Sciatic nerve (tissue), 2 donors: ENCODE data around the gene FCSK. TPM values are rescaled to one million over a fixed set of nuclear protein-coding genes. Genes with fewer than 3 reads are reported as not detected.
"Not testable (repeated sequence)": the region's sequence is repeated elsewhere in the genome, so short reads cannot be mapped to it uniquely, and the experiment has no call there.

Experiments used
- ATAC-seq: fragments of 200-7000 bp; cut with Tn5 transposase; one replicate; pipeline ENCODE4 v1.9.1; 2020; ENCODE audit warnings: mild to moderate bottlenecking, moderate library complexity
- DNase-seq: peaks from one replicate; pipeline ENCODE4 v3.0.0-alpha.2; 2020; ENCODE audit warnings: low spot score
- intact Hi-C: fragments of 100-400 bp; cut with DNase I; formaldehyde crosslinking; loops from one replicate; pipeline ENCODE4 v1.14.2; 2022
- total RNA-seq: library from RNA; stranded (reverse); fragmentation: NEBNext Ultra II Directional; extraction: Animal tissue kit (Norgen Biotek cat#: 25700); gene quantifications from one replicate; pipeline ENCODE4 v1.2.1, GENCODE V29; 2021
- donor health status: DM: no; HTN: no; CAD: no.
- donor health status: DM: no; HTN: no; CAD: no.

Gene FCSK
- total RNA-seq: 19.7 TPM

DNA sequence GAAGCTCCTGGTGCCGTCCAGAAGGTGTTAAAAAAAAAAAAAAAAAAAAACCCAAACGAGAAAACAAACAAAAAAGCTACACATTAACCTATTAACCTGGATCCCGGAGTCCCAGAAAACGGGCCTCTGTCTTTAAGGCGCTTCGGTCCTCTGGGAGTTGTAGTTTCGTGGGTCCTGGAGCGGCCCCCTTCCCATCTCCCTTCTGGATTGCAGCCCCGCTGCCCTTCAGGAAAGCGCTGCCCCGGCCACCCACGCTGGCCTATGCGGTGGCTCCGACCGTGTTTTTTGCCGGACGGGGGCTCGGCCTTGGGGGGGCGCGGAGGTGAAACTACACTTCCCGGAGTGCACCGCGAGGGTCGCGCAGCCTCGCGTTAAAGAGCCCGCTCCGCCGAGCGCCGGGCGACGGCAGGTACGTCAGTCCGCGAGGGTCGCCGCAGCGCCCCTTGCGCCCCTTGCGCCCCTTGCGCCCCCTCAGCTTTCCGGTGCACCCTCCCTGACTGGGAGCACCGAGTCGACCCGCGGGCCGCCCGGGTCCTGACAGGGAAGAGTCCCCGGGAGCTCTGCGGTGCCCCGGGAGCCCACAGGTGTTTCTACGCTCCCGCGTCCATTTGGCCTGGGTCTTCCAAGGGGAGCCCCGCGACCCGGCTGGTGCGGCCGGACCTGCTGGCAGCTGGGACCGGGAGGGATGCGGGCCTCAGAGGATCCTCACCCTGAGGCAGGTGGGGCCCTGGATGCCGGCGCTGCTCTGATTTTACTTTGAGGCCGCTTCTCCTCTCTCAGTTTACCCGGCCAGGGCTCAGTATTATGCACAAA is at the start of gene FCSK:
Gene FCSK, plus strand, starts transcription at position 374 of the 813 bp plus-strand sequence. CDS start 8,596 bp downstream, outside the sequence.
- DNase-seq (peak; percentile 79), ATAC-seq (peak; percentile 94)
- intact Hi-C loops: no loop called here

DNA sequence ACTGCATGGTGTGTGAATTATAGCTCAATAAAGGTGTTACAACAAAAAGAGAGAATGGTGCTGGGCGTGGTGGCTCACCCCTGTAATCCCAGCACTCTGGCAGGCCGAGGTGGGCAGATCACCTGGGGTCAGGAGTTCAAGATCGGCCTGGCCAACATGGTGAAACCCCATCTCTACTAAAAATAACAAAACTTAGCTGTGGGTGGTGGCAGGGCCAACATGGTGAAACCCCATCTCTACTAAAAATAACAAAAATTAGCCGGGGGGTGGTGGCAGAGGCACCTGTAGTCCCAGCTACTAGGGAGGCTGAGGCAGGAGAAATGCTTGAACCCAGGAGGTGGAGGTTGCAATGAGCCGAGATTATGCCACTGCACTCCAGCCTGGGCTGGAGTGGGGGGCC is 48.3 kb upstream of the FCSK start:
- ATAC-seq, intact Hi-C loops, DNase-seq: not testable (repeated sequence)

DNA sequence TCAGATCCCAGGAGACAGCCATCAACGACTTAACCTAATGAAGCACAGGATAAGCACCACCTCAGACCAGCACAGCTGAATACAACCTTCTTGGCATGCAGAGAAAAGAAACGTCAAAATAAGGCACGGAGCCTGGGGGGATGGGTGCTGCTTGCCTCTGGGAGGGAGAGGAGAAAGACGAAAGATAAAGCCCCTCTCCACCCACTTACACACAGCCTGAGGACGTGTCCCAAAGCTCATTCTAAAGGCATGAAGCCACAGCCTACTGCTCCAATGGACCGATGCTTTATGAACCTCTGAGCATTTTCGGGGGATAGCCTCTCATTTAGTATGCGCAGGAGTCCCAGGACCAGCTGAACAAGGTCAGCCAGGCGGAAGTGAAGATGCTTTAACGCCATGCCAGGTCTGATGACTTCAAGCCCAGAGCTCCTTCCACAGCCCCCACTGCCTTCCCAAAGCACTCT is 46.6 kb upstream of the FCSK start:
- intact Hi-C loops: no loop called here
- DNase-seq (no peak), ATAC-seq (no peak)

DNA sequence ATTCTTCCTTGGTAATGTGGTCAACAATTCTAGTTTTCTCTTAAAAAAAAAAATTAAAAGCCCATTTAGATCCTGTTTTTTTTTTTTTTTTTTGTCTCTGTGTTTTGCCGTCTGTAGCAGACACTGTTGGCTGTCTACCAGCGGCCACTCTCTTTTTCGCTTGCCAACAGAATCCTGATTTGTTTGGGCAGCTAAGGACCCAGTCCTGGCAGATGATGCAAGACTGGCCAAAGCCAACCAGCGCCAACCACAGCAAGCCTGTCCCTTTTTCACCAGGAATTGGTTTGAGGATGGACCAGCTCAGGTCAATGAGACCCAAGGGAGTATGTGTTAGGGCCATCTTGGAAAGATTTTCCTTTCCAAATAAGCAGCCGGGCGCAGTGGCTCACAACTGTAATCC is 43.7 kb upstream of the FCSK start:
- intact Hi-C loops: no loop called here
- no peak for ATAC-seq
- DNase-seq: no peak

DNA sequence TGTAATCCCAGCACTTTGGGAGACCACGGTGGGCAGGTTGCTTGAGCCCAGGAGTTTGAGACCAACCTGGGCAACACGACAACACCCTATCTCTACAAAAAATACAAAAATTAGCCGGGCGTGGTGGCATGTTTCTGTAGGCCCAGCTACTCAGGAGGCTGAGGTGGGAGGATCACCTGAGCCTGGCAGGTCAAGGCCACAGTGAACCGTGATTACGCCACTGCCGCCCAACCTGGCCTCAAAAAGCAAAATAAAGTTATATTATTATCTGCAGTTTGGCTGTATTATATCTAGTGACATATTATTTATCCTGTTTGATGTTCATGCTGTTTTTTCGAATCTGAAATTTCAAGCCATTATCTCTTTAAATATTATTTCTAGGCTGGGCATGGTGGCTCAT is 42.0 kb upstream of the FCSK start:
- intact Hi-C loops: no loop called here
- ATAC-seq (no peak), DNase-seq (no peak)

DNA sequence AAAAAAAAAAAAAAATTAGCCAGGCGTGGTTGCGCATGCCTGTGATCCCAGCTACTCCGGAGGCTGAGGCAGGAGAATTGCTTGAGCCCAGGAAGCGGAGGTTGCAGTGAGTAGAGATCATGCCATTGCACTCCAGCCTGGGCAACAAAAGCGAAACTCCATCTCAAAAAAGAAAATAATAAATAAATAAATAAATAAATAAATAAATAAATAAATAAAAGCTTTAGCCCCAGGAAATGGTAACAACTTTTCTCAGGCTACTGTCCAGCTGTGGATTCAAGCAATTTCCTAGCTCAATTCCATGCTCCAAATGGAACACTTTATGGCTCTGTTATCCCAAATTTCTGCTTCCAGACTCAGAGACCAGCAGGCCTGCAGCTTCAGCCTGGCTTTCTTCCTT is 40.8 kb upstream of the FCSK start:
- ATAC-seq, intact Hi-C loops, DNase-seq: not testable (repeated sequence)

DNA sequence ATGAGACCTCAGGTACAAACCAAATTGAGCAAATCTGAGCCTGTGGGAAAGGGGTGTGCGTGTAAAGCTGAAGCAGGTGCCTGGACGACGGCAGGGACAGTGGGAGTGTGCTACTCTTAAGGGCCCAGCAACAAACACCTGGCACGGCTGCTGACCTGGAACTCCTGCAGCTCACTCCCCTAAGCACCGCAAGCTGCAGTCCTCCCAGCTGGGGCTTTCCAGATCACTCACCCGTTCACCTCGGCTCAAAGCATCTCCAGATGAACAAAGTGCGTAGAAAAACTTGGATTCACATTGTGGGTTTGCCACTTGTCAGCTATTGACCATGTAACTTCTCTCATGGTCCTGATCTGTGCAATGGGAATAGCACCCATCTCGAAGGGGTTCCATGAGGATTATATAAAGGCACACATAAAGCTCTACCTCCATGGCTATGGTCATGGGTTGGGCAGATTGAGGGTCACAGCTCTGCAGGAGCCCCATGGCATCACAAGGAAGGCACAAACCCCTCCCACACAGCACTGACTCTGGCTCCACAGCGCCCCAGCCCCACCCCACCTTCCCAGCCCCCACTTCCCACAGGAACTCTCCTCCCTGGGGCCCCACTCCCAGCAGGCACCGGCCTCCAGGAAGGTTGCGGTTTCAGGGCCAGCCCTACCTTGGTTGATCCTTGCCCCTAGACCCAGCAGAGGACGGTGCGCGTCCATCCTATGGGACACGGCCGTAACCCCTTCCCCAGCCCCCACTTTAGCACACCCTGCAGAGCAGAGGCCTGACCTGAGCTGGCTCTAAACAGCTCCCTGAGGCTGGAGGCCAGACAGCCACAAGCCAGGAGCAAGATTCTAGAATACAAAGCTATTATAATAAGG is 37.4 kb upstream of the FCSK start:
- ATAC-seq (no peak), DNase-seq (no peak)
- intact Hi-C loops: no loop called here

DNA sequence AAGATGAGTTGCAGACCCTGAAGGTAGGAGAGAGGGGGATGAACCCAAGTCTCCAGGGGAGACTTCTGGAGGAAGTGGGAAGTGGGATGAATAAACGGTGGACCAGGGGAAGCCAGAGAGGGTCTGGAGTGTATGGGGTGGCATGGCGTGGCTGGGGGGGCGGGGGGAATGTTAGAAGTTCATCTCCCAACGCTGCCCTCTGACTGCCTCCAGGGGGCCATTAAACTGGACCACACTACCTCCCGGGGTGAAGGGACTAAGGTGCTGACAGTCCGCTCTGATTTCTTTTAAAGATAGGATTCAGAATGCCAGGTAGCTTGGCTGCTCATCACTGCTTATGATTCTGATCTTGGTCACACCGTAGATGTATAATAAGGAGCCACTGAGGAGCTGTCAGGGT is 36.7 kb upstream of the FCSK start:
- DNase-seq (no peak), ATAC-seq (no peak)
- intact Hi-C loops: no loop called here

DNA sequence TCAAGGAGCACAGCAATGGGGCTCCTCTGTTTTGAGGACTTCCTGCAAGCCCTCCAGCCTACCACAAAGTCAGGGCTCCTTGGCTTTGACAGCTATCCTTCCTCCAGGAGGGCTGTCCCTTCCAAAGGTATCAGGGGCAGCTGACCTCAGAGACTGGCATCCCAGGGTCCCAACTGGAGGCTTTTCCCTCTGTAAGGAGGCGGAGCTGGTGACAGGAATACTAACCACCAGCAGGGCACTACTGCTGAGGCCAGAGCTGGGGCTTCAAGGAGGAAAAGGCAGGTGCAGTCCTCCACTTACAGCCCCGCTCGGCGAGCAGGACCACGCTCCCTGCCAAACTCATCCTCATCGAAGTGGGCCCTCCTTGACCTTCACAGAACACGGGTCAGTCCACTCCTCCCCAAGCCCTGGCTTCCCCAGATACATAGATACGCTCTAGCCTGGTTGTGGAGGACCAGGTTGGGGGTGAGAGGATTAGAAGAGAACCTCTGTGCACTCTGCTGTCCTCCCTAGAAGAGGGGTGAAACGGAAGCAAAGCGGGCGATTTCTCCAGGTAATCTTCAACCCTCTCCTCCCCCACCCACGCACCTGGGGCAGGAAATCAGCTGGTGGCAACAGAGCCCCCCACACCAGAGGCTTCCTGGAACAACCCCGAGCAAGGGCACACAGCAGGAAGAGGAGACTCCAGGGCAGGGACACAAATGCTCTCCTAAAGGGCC is 36.0 kb upstream of the FCSK start:
- ATAC-seq: no peak
- intact Hi-C loops: no loop called here
- DNase-seq: no peak

DNA sequence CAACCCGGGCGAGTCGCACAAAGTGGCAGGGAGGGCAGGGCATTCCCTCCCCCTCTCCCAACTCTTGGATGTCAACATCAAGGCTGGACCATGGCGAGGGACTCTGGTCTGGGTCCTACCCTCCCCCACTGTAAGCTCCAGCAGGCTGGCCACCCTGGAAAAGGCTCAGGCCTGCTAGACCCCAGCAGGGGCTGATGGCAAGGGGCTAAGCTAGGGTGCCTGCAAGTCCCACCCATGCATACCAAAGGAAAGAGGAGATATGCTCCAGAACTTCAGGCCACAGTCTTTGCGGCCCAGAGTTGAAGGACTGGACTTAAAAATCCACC is 35.4 kb upstream of the FCSK start:
- intact Hi-C loops: no loop called here
- ATAC-seq (no peak), DNase-seq (no peak)

DNA sequence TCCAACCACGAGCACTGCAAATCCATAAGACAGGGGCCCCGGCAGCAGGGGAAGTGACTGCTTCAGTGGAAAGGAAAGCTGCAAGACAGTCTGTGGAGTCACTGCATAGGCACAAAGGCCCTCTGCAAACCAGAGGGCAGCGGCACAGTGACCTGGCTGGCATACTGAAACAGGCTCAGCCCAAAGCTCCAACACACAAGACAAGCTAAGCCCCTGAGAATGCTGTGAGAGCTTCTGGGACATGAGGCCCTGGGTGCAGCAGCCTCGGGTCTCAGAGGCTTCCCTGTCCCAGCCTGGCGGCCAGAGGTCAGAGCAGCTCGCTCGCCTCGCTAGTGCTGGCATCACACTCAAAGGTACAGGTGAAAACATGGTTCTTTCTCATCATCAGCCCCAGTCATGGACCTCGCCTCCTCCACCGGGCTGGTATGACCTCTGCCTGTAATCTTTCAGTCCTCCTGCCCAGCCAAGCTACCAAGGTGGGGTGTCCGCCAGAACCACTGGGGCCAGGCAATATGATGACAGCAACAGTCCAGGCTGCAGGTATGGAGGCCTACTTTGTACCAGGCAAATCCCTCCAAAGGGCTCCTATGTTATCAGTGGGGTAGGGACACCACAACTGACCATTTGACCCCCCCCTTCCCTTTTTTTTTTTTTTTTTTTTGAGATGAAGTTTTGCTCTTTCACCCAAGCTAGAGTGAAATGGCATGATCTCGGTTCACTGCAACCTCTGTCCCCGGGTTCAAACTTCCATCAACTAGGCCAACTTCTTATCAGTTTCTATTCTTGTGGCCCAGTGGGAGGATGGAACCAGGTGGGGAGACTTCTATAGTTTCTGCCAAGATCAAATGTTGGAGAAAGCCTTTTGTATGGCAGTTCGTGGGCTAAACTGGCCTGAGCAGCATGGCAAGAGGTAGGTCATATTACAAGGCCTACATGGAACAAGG is 34.7 kb upstream of the FCSK start:
- ATAC-seq (no peak), DNase-seq (no peak)
- intact Hi-C loops: no loop called here

DNA sequence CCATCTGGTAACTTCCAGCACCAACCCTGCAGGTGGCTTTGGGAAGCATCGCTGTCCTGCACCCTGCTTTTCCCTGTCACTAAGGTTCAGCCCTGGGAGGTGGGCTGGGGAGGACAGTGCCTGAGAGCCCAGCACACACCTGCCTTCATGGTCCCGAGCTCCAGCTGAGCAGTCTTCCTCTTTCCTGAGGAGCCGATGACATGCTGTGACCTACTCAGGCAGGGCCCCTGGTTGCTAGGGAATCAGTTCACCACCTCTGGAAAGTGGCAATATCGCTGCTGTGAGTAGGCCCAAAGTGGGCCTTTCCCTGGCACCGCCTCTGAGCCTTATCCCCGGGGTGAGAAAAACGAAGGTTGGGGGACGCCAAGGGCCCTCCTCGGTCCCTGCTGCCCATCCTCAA is 33.4 kb upstream of the FCSK start:
- ATAC-seq (no peak), DNase-seq (no peak)
- intact Hi-C loops: no loop called here

DNA sequence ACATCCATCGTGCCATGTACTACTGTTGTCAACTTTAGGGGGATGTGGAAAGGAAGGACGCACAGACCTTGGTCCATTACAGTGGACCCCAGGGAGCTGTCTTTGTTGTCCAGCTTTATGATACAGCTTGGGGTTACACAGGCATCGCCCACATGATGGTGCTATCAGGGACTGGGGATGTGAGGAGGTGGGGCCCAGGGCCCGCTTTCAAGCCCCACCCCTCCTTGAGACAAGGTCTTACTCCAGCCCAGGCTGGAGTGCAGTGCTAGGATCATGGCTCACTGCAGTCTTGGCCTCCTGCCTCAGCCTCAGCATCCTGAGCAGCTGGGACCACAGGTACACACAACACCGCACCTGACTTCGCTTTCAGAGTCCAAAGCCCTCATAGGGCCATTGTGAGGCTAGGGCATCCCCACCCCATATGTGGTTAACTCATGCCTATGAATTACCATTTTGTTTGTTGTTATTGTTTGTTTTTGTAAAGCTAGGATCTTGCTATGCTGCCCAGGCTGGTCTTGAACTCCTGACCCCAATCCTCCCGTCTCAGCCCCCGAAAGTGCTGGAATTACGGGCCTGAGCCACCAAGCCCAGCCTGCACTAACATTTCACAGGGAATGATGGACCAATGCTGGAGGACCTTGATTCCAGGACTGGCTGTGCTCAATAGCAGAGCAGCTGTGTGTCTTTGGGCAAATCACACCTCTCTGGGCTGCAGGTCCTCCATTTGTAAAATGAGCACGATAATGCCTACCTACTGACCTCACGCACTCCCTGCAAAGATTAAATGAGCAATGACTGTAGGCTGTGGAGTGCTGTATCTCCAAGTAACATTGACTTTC is 32.7 kb upstream of the FCSK start:
- intact Hi-C loops: no loop called here
- ATAC-seq (no peak), DNase-seq (no peak)

DNA sequence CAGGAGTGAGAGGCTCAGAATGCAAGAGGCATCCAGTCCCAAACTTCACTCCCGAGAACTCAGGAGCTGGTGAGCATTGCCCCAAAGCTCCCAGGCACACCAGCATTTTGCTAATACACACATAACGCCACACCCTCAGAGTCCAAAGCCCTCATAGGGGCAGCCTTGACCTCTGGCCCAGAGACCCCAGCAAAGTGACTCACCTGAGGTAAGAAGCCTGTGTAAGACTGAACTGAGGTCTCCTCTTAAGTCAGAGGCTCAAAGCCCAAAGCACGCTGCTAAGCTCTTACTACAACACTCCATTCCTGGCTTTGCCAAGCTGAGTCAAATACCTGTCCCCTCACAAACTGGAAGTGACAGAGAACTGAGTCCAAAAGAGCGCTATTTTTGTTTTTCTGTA is 31.9 kb upstream of the FCSK start:
- intact Hi-C loops: no loop called here
- no peak for DNase-seq
- no peak for ATAC-seq

DNA sequence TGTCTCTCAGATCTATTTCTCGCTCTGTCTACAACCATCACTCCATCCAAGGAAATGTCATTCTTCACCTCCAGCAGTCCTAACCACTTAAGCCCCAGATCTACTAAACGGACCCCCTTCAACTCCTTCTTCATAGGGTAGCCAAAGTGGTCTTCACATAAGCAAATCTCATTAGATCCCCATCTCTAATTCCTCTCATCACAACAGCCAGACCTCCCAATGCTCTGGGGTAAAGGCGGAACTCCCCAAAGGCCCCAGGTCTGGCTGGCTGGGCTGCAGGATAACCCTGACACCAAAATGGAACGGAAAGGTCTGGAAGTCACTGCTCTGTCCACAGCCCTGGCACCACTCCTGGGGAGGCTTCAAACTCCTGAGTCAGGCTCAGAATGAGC is 26.6 kb upstream of the FCSK start:
- DNase-seq: no peak
- intact Hi-C loops: no loop called here
- no peak for ATAC-seq

DNA sequence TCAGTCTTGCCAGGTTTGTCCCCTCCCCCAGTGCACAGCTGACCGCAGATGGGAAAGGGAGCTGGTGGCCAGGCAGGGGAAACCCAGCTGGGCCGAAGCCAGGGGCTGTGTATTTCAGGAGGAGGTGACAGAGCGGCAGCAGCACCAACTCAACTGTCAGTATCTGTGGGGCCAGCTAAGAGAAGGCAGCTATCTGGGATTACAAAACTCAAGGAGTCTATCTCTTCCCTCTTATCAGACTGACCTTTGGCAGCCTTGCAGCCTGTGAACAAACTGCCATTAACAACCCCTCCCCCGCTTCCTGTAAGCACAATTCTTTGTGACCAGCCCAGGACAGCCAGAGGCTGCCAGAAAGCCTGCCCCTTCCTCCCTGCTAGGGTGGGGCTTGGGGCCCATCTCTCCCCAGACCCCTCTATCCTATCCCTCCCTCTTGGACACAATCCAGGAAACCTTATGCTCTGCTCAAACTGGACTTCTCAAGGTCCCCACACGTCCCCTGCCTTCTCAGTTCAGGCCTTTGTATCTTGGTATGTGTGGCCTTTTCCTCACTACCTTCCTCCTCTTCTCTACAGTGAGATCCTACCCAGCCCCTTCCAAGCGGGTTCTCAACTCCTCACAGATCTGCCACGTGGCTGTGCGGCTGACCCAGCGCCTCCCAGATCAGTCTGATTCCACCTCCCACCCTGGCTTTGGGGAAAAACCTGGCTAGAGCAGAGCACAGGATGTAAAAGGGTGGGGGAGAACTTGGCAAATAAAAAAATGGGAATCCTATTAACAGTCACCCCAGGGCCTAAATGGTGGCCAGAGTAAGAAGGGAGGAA is 26.0 kb upstream of the FCSK start:
- ATAC-seq (peak; percentile 81), DNase-seq (peak; percentile 88)

More for the DNA sequence above, 26.0 kb upstream of the FCSK start:
- intact Hi-C loops: no loop called here
